OCI-LY7 (cell line): Measurements from ENCODE around the gene TTYH1. TPM values are rescaled to one million over a fixed set of nuclear protein-coding genes. Genes with fewer than 3 reads are reported as not detected.
A peak's percentile ranks its signal among the peaks of the same experiment; 100 is the strongest.
"Not testable (repeated sequence)": the region's sequence is repeated elsewhere in the genome, so short reads cannot be mapped to it uniquely, and the experiment has no call there.

ENCODE experiments used
- BruUV-seq: library from RNA; stranded (reverse); fragments of 400-500 nt; replicated peaks from 2 replicates; lab custom pipeline; 2021; lab: Mats Ljungman, UMichigan
- CTCF ChIA-PET: fragments of 300-600 bp; sonication (Branson Sonifier 250); formaldehyde crosslinking; loops from one replicate; lab custom pipeline; 2022; ENCODE audit warnings: antibody characterized with exemption; ENCODE audit not compliant: unreplicated experiment; lab: Charles Lee
- POLR2A ChIA-PET: fragments of 300-600 bp; sonication (Branson Sonifier 250); formaldehyde crosslinking; loops from one replicate; lab custom pipeline; 2022; ENCODE audit warnings: antibody characterized with exemption; lab: Charles Lee
- DNase-seq: peaks from one replicate; pipeline ENCODE4 v3.0.0-alpha.2; 2015; ENCODE audit warnings: low spot score
- H2AFZ ChIP-seq: fragments of 200-600 bp; sonication (generic), shearing (Covaris generic); 2 replicates; pipeline ENCODE4 v1.6.1; 2014; ENCODE audit warnings: mild to moderate bottlenecking, antibody characterized with exemption, low read length, moderate library complexity
- H3K27ac ChIP-seq: fragments of 200-600 bp; sonication (generic); 2 replicates; pipeline ENCODE4 v1.5.1; 2014; ENCODE audit warnings: mixed run types, low read depth, mild to moderate bottlenecking, moderate library complexity, low read length, inconsistent platforms; ENCODE audit not compliant: poor library complexity, severe bottlenecking
- H3K36me3 ChIP-seq: fragments of 200-600 bp; sonication (generic); 2 replicates; pipeline ENCODE4 v1.6.1; 2014; ENCODE audit warnings: mild to moderate bottlenecking, antibody characterized with exemption, low read length, moderate library complexity, mixed read lengths; ENCODE audit not compliant: insufficient read depth
- H3K4me1 ChIP-seq: fragments of 200-600 bp; sonication (generic); 2 replicates; pipeline ENCODE4 v1.5.1; 2014; ENCODE audit warnings: mild to moderate bottlenecking, low read length; ENCODE audit not compliant: insufficient read depth, poor library complexity, severe bottlenecking
- H3K4me2 ChIP-seq: fragments of 200-600 bp; sonication (generic); 2 replicates; pipeline ENCODE4 v1.6.1; 2014; ENCODE audit warnings: mild to moderate bottlenecking, low read length
- H3K4me3 ChIP-seq: fragments of 200-600 bp; sonication (generic); 2 replicates; pipeline ENCODE4 v1.5.1; 2014; ENCODE audit warnings: mild to moderate bottlenecking, low read depth, low read length; ENCODE audit not compliant: poor library complexity, severe bottlenecking
- H3K79me2 ChIP-seq: fragments of 200-600 bp; sonication (generic); 2 replicates; pipeline ENCODE4 v1.6.1; 2016; ENCODE audit warnings: low read depth, mild to moderate bottlenecking, low read length, moderate library complexity, mixed read lengths; ENCODE audit not compliant: insufficient read depth
- H3K9me2 ChIP-seq: fragments of 200-600 bp; sonication (generic); 2 replicates; pipeline ENCODE4 v1.6.1; 2016; ENCODE audit warnings: mild to moderate bottlenecking, low read length, mixed read lengths; ENCODE audit not compliant: insufficient read depth
- H3K9me3 ChIP-seq: fragments of 200-600 bp; sonication (generic); 2 replicates; pipeline ENCODE4 v1.6.1; 2014; ENCODE audit warnings: mild to moderate bottlenecking, mixed run types, low read length, mixed read lengths
- H4K20me1 ChIP-seq: fragments of 200-600 bp; sonication (generic); 2 replicates; pipeline ENCODE4 v1.6.1; 2014; ENCODE audit warnings: mild to moderate bottlenecking, antibody characterized with exemption, low read length, moderate library complexity, mixed read lengths; ENCODE audit not compliant: insufficient read depth
- CTCF ChIP-seq: fragments of 200-600 bp; sonication (generic); conservative IDR thresholded peaks from 2 replicates; pipeline ENCODE4 v1.5.1; 2014; ENCODE audit warnings: mild to moderate bottlenecking, antibody characterized with exemption, low read length, moderate library complexity, mixed read lengths
- EZH2phosphoT487 ChIP-seq: fragments of 200-600 bp; sonication (generic); IDR thresholded peaks from 2 replicates; pipeline ENCODE4 v1.6.1; 2018; ENCODE audit warnings: low read depth, borderline replicate concordance, mild to moderate bottlenecking, mixed run types, antibody characterized with exemption, low read length, moderate library complexity, mixed read lengths
- intact Hi-C: fragments of 100-400 bp; cut with micrococcal nuclease; formaldehyde crosslinking; loops from one replicate; pipeline ENCODE4 v1.10.0; 2022; ENCODE audit not compliant: unreplicated experiment
- total RNA-seq, 2 experiments: library from RNA; depleted of rRNA in 1 of 2; stranded (reverse); fragments of >200 nt in 1 of 2; shearing (Covaris generic) in 1 of 2; gene quantifications; 2 replicates each; pipeline ENCODE4 v1.2.3, GENCODE V29; 2014 to 2022

Gene TTYH1
- total RNA-seq, 2 experiments from 2014 or later, result 0.53 TPM; not detected in 1

GRCh38 chr19:54444737-54445136 lies 29.5 kb downstream of the TTYH1 start:
- H3K27ac ChIP-seq, result no peak overlapping the region
- H3K9me3 ChIP-seq, result no peaks in the 10 kb centered on the region
- no TSS peak for BruUV-seq
- peaks cover 13% of the 10 kb centered on the region for H3K4me1 ChIP-seq
- intact Hi-C loops, result no loop called here
- H3K36me3 ChIP-seq, result peaks cover 38% of the 10 kb centered on the region
- no peak for DNase-seq
- H3K4me3 ChIP-seq, result no peak overlapping the region
- TF ChIP-seq CTCF (no peak), EZH2phosphoT487 (no peak)
- ChIA-PET POLR2A (no interaction called here), CTCF (no interaction called here)
- H3K79me2 ChIP-seq, result peaks cover 26% of the 10 kb centered on the region
- peaks cover 7% of the 10 kb centered on the region for H4K20me1 ChIP-seq
- no peak overlapping the region for H2AFZ ChIP-seq
- H3K4me2 ChIP-seq, result no peak overlapping the region
- H3K9me2 ChIP-seq, result no peaks in the 10 kb centered on the region

GRCh38 chr19:54446349-54446748 lies 31.1 kb downstream of the TTYH1 start:
- BruUV-seq, H3K4me2 ChIP-seq, H2AFZ ChIP-seq, H3K4me3 ChIP-seq, intact Hi-C loops, H3K9me2 ChIP-seq, H3K27ac ChIP-seq, DNase-seq, CTCF ChIA-PET, POLR2A ChIA-PET, H3K9me3 ChIP-seq: not testable (repeated sequence)
- H3K4me1 ChIP-seq, result peaks cover 25% of the 10 kb centered on the region
- H4K20me1 ChIP-seq, result peaks cover 21% of the 10 kb centered on the region
- peaks cover 42% of the 10 kb centered on the region for H3K79me2 ChIP-seq
- peaks cover 49% of the 10 kb centered on the region for H3K36me3 ChIP-seq

- H3K4me3 ChIP-seq, result peak overlapping the region; percentile 98
Observed at GRCh38 chr19:54448040-54448773, 32.9 kb downstream of the TTYH1 start.

More at GRCh38 chr19:54448040-54448773, 32.9 kb downstream of the TTYH1 start:
- Histone ChIP-seq H3K9me3 (no peaks in the 10 kb centered on the region), H3K4me1 (peaks cover 26% of the 10 kb centered on the region), H2AFZ (peak overlapping the region; percentile 68; the same call in 1 of the 2 replicates), H4K20me1 (peaks cover 28% of the 10 kb centered on the region), H3K79me2 (peaks cover 51% of the 10 kb centered on the region), H3K27ac (peak overlapping the region; percentile 72), H3K9me2 (no peaks in the 10 kb centered on the region), H3K36me3 (peaks cover 65% of the 10 kb centered on the region), H3K4me2 (peak overlapping the region; percentile 85)
- BruUV-seq, result TSS peak; percentile 53
- TF ChIP-seq EZH2phosphoT487 (no peak), CTCF (no peak)
- DNase-seq, result peak; percentile 22
- POLR2A ChIA-PET, result interaction anchor here (0.6 to 0.7 kb wide), 2 partner anchors 119 to 249 kb away, joined by 3 to 5 read pairs; no protein-coding TSS in a partner anchor
- CTCF ChIA-PET, result no interaction called here
- intact Hi-C loops, result no loop called here
